Chondrocyte (in vitro differentiated cells): ENCODE measurements around the gene KRT82. TPM values are rescaled to one million over a fixed set of nuclear protein-coding genes. Genes with fewer than 3 reads are reported as not detected.

ENCODE experiments used
- DNase-seq: peaks from one replicate; pipeline ENCODE4 v3.0.0; 2021; ENCODE audit warnings: mixed read lengths, low spot score
- H3K27ac Mint-ChIP-seq: one replicate; pipeline ENCODE4 v1.8.0; 2021; ENCODE audit warnings: mild to moderate bottlenecking, moderate library complexity, mixed read lengths; ENCODE audit not compliant: unreplicated experiment
- H3K27me3 Mint-ChIP-seq: 2 replicates; pipeline ENCODE4 v1.8.0; 2021; ENCODE audit warnings: low read depth, mixed read lengths
- H3K36me3 Mint-ChIP-seq: 2 replicates; pipeline ENCODE4 v1.8.0; 2021; ENCODE audit warnings: low read depth, mixed read lengths
- H3K4me1 Mint-ChIP-seq: 2 replicates; pipeline ENCODE4 v1.8.0; 2021; ENCODE audit warnings: low read depth, mild to moderate bottlenecking, mixed read lengths
- H3K4me3 Mint-ChIP-seq: one replicate; pipeline ENCODE4 v1.8.0; 2021; ENCODE audit warnings: mild to moderate bottlenecking, moderate library complexity, mixed read lengths; ENCODE audit not compliant: unreplicated experiment
- H3K9me3 Mint-ChIP-seq: 2 replicates; pipeline ENCODE4 v1.8.0; 2021; ENCODE audit warnings: low read depth, mixed read lengths
- total RNA-seq: library from RNA; stranded (reverse); gene quantifications from 3 replicates; pipeline ENCODE4 v1.2.1, GENCODE V29; 2021
- TF ChIP-seq, protein P1 (sequence below): fragments of 200-600 bp; sonication (generic); IDR thresholded peaks from 2 replicates; pipeline ENCODE4 v1.5.0; 2021; ENCODE audit warnings: antibody characterized with exemption, mild to moderate bottlenecking, moderate library complexity

KRT82 gene
- total RNA-seq, 1 donor from 2014 or later, result not detected

GRCh38 chr12:52394836-52395405 is 11.2 kb downstream of the KRT82 start:
- Mint-ChIP-seq H3K9me3 (no peaks in the 10 kb centered on the region), H3K27me3 (peaks cover 35% of the 10 kb centered on the region), H3K27ac (no peak overlapping the region), H3K36me3 (no peaks in the 10 kb centered on the region), H3K4me1 (peaks cover 13% of the 10 kb centered on the region), H3K4me3 (no peak overlapping the region)
- DNase-seq, result no peak
- TF ChIP-seq, protein P1, sequence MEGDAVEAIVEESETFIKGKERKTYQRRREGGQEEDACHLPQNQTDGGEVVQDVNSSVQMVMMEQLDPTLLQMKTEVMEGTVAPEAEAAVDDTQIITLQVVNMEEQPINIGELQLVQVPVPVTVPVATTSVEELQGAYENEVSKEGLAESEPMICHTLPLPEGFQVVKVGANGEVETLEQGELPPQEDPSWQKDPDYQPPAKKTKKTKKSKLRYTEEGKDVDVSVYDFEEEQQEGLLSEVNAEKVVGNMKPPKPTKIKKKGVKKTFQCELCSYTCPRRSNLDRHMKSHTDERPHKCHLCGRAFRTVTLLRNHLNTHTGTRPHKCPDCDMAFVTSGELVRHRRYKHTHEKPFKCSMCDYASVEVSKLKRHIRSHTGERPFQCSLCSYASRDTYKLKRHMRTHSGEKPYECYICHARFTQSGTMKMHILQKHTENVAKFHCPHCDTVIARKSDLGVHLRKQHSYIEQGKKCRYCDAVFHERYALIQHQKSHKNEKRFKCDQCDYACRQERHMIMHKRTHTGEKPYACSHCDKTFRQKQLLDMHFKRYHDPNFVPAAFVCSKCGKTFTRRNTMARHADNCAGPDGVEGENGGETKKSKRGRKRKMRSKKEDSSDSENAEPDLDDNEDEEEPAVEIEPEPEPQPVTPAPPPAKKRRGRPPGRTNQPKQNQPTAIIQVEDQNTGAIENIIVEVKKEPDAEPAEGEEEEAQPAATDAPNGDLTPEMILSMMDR, result no peak

DNA sequence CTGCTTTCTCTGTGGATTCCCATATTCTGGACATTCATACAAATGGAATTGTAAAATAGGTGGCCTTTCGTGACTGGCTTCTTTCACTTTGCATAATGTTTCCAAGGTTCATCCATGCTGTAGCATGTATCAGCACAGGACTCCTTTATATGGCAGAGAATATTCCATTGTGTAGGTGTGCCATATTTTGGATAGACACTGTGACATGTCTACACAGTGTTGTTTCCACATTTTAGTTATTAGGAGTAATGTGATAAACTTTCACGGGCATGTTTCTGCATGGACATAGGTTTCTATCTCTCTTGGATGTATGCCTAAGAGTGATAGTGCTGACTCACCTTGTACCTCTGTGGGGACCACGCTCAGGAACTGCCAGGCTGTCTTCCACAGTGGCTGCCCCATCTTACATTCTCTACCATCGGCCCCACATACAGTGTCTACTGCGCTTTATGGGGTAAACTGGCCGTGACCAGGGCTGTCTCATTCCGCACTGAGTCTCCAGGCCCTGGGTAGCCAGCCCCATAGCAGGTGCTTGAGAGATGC is 13.6 kb downstream of the KRT82 start:
- Mint-ChIP-seq H3K4me1 (peaks cover 21% of the 10 kb centered on the region), H3K36me3 (no peaks in the 10 kb centered on the region), H3K9me3 (no peaks in the 10 kb centered on the region), H3K27me3 (peaks cover 35% of the 10 kb centered on the region), H3K4me3 (no peak overlapping the region), H3K27ac (no peak overlapping the region)
- DNase-seq, result no peak
- TF ChIP-seq, protein P1, result no peak

DNA sequence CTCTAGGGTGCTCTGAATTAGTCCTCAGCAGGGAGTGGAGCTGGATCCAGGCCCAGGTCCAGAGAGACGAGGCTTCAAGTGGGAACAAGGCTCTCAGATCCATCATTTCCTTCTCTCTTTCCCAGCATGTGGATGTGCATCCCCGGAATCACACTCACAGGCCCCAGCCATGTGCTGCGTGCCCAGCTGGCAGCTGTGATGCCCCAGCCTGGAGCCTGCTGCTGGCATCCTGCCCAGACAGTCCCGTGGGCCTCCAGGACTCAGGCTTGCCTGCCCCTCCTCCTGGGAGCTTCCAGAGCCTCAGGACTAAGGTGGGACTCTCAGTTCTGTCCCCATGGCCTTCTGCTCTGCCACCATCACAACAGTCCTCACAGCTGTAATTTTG is 14.5 kb downstream of the KRT82 start:
- peaks cover 21% of the 10 kb centered on the region for H3K4me1 Mint-ChIP-seq
- no peak overlapping the region for H3K27ac Mint-ChIP-seq
- no peak for DNase-seq
- TF ChIP-seq, protein P1, result no peak
- H3K27me3 Mint-ChIP-seq, result peaks cover 26% of the 10 kb centered on the region
- no peaks in the 10 kb centered on the region for H3K36me3 Mint-ChIP-seq
- H3K9me3 Mint-ChIP-seq, result no peaks in the 10 kb centered on the region
- no peak overlapping the region for H3K4me3 Mint-ChIP-seq

- TF ChIP-seq, protein P1, result peak; percentile 80
- no peak overlapping the region for H3K27ac Mint-ChIP-seq
- H3K36me3 Mint-ChIP-seq, result no peaks in the 10 kb centered on the region
- H3K9me3 Mint-ChIP-seq, result no peaks in the 10 kb centered on the region
- H3K27me3 Mint-ChIP-seq, result peaks cover 20% of the 10 kb centered on the region
- H3K4me3 Mint-ChIP-seq, result no peak overlapping the region
- peaks cover 21% of the 10 kb centered on the region for H3K4me1 Mint-ChIP-seq
- DNase-seq, result no peak
Observed at GRCh38 chr12:52390739-52391617, 15.2 kb downstream of the KRT82 start.
